GM18907 (cell line): ENCODE results near the gene OR52W1.
"Not testable (repeated sequence)": the region's sequence is repeated elsewhere in the genome, so short reads cannot be mapped to it uniquely, and the experiment has no call there.

Experiments used
- ATAC-seq: cut with Tn5 transposase; IDR thresholded peaks from one replicate; pipeline ENCODE4 v1.9.1; 2021; ENCODE audit warnings: mild to moderate bottlenecking, moderate library complexity; ENCODE audit not compliant: unreplicated experiment

OR52W1 gene

DNA sequence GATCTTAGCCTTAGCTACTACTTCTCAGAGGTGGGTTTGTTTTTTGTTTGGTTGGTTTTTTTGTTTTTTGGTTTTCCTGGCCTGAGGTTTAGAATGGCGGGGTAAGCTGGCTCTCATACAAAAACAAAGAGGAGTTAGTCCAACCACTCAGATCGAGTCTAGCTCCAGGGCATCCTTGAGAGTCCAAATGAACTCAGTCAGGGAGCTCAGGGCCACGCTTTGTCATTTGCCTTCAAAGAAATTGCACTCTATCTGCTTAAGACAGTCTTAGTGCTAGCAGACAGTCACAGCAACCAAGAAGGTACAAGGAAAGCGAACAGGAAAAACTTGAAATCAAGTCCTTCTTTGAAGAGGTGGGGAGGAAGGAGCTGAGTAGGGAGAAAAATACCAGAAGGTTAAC, 17.5 kb downstream of the OR52W1 start:
- ATAC-seq: no peak

DNA sequence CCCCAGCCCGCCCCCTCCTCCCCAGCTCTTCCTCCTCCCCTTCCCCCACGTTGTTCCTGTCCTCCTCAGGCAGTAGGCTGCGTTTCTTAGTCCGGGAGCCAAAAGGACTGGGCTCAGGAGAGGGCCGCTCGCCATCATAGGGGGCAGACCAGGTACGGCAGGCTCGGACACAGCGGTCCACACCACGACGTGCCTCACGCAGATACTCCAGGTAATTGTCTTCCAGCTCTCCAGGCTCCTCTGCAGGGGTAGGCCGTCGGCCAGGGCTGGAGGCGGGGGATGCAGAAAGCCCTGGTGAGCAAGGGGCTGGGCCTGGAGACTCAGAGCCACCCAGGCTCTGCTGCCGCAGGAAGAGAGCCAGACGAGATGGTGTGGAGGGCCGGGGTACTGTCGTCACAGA, 18.7 kb downstream of the OR52W1 start:
- ATAC-seq: no peak

DNA sequence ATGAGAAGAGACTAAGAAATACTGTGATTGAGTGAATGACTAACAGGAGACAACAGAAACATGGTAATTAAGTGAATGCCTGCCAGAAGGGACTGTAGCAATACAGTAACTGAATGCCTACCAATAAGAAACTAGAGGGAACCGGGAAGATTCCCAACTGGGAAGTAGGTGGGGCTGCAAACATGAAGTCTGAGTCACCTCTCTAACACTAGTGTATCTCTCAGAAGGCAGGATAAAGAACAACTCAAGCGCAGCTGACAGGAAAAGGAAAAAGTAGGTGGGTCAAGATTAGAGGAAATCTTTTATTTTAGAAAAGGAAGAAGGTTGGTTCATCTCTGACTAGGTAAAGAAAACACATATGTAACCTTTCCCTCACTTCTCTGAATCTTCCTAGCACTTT, 20.3 kb downstream of the OR52W1 start:
- ATAC-seq: no peak

DNA sequence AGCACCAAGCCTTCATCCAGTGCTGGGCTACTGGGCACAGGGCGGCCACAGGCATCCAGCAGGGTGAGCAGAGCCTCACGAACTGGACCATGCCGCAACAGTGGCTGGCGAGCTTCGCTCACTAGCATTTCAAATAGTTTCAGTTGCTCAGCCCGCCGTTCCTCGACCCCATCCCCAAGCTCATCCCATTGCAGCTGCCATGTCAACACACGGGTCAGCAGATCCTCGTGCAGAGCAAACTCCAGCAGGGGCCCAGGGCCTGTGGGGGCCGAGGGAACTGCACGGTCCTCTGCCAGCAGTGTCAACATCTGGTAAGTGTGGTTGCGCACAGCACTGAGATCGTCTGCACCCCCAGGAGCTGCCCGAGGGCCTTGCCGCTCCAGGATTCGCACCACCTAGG, 24.8 kb downstream of the OR52W1 start:
- ATAC-seq: no peak

DNA sequence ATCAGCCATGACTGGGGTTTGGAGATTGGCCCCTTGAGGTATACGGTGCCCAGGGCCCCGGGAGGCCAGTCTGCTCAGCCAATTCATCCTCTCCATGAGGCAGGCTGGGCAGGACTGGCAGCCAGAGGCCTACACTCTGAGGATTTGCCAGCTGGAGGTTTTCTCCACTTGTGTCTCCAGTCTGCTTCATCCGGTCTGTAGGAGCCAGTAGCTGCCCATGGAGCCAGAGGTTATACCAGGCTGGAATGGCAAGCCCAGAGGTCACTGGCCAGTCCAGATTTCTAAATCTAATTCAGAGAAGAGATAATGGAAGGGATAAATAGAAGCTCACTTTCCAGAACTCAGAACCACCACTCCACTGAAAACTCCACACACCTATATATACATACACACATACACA, 25.4 kb downstream of the OR52W1 start:
- ATAC-seq: no peak

DNA sequence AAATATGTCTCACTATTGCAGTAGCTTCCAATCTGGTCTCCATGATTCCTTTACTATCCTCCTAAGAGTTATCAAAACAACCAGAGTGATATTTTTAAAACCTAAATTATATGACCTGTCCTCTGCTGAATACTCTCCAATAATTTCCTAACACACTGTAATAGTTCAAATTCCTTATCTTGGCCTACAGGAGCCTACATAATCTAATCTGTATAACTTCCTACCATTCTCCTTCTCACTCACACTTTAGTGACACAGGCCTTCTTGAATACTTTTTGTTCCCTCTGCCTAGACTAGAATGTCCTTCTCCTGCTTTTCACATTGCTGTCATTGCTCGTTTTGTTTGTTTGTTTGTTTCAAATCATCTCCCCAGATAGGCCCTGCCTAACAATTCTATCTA, 26.0 kb downstream of the OR52W1 start:
- ATAC-seq: no peak

DNA sequence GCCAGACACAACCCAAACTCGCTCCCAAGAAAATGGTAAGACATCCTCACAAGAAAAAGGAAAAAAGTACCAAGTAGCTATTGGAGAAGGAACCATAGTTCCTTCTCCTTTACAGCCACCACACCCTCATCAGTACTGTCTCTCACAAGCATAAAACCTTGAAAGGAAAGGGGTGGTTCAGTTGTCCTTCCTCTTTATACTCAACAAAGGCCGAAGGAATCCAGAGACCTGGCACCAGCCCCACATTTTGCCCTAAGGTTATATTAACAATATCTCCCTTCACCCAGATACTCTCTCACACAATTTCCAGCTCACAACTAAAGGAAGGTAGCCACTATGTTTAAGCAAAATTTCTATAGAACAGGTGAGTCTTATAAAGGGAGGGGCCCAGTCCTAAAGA, 26.9 kb downstream of the OR52W1 start:
- no peak for ATAC-seq

DNA sequence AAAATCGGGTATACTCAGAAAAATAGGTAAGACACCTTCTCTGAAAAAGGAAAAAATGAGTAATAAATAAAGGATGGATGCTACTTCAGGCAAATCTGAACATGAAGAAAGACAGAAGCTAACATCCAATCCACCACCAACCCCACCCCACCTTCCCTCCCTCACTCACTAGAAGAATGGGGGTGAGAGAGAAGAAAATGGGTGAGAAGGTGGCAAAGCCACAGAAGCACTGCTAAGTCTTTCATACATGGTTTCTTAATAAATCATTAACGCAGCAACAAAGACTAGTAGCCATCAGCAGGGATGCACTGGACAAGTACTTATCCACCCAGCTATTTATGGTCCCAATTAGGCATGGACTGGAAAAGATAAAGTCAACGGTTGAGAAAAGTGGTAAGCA, 29.5 kb downstream of the OR52W1 start:
- no peak for ATAC-seq

DNA sequence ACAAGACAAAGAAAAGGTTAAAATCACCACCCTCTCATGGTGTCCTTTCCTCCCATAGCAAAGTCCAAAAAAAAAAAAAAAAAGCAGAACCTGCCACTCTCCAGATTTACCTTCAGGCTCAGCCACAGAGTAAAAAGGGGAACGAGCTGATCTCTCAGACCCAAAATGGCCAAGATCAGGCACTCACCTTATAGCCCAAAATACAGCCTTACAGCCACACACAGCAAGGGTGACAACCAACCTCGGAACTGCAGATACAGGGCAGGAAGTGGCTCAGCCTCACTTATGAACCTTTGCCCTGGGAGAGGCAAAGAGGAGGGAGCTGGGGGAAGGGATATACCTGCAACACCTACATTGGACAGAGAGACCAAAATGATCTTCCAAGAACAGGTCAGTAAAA, 30.9 kb downstream of the OR52W1 start:
- no peak for ATAC-seq

DNA sequence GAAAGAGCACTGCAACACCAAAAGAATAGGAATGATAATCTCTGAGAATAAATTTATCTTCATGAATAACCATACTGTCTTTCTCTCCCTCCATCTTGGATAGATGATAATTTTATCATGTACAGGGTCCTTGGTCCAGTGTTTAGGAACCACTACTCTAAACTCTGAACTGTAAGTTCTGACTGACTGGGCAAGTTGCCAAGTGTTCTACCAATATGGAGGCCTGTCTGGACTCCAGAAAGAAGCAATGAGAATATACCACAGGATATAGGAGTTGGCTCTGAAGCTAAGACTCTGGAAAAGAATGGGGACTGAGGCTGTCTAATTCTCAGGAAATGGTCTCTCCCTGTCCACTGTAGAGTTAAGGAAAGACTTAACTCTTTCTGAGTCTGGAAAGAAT, 33.9 kb downstream of the OR52W1 start:
- no peak for ATAC-seq

DNA sequence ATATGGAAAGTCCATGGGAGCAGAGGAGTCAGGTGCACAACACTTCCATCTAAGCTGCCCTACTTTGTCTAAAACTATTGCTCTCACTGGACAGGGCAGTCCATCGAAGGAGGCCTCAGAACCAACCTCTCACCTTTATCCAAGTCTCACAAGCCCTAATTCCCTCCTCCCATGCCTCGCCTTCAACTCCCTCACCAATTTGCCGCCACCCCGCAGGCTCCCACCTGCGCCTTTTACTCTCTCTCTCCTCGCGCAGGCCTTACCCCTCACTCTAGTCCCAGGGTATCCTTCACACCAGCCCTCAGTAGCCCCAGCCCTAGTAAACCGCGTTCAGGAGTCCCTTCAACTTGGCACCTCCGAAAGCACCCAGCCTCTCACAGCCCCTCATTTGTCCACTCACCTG, 35.0 kb downstream of the OR52W1 start:
- no peak for ATAC-seq

DNA sequence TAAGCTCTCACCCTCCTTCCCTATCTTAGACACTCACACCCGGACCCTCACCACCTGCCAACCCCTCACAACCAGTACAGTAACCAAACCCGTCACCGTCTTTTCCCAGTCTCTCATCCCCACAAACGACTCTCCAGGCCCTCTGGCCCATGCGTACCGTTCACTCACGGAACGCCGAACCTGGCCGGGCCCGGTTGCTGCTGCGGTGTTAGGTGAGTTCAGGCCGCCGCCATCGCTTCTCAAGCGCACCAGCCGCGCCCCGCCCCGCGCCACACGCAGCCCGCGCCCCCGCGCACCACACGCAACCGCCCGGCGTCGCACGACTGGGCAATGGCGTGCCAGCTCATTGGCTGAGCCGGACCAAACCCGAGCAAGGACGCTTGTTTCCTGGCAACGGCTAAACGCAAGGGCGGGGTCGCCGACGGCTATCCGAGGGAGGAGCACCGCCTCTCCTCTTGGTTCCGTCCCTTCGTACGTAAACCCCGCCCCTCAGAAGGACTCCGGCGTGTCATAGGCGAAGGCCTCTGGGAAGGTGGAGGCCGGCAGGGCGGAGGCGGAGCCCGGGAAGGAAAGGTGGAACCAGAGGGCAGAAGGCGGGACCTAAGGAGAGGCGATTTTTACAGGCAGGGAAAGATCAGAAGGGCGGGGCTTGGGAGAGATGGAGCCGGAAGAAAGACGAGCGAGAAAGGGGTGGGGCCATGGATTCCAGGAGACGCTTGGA, 35.5 kb downstream of the OR52W1 start, which contains the start of gene FHIP1B:
FHIP1B (minus strand) TSS at position 250 of the 721 bp plus-strand sequence. CDS start 10,120 bp downstream, outside the sequence.
- peak; percentile 97 for ATAC-seq

DNA sequence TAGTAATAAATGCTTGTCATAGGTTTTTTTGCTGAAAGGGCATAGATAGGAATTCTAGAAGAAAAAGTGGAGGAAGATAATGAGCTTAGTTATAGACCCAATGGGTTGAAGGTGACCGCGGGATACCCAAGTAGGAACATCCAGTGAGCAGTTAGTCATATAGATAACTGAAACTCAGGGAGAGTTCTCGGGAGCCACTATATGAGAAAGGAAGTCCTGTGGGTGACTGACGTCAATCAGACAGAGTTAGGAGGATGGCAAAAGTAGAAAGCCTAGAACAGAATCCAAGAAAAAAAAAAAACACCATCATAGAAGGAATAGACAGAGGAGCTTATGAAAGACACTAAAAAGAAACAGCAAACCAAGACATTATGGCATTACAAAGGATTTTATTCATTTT, 38.2 kb downstream of the OR52W1 start:
- ATAC-seq: no peak

DNA sequence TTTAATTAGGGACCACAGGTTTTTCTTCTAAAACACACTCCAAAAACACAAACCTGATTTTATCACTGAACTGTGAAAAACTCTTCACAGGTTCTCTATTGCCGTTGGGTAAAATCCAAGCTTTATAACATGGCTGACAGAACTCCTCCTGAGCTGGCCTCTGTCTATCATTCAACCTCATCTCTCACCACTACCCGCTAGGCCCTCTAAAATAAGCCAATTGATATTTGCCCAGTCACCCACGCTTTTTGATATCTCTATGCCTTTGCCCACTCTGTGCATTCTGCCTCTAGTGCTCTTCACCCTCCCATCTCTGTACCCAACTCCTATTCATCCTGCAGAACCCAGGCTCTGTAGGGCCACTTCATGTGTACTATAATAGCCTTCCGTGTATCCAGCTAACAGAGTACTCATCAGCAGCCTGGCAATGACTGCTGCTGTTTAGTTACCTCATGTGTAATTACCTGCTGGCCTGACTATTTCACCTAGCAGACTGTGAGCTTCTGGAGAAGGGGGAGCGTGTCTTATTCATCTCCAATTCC, 38.8 kb downstream of the OR52W1 start:
- ATAC-seq: no peak

DNA sequence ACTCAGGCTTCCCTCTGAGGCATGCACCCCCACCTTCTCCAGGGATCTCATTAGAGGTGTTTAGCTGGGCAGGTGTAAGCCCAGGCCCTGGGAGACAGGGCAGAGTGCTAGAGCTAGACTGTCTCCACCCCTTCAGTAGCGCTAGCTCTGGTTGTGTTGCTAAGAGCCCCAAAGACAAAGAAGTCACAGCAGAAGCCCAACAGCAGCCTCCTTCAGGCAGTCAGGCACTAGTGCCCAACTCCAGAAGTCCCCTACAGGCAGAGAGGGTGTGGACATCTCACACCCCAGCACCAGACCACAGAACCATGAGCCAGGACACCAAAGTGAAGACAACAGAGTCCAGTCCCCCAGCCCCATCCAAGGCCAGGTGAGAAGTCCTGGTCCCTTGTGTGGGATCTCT, 39.9 kb downstream of the OR52W1 start, which contains the start of gene CNGA4:
CNGA4 (plus strand) TSS at position 188 of the 400 bp plus-strand sequence; CDS start at position 306, 118 bp downstream.
- no peak for ATAC-seq

DNA sequence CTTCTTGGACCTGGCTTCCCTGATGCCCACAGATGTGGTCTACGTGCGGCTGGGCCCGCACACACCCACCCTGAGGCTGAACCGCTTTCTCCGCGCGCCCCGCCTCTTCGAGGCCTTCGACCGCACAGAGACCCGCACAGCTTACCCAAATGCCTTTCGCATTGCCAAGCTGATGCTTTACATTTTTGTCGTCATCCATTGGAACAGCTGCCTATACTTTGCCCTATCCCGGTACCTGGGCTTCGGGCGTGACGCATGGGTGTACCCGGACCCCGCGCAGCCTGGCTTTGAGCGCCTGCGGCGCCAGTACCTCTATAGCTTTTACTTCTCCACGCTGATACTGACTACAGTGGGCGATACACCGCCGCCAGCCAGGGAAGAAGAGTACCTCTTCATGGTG, 41.1 kb downstream of the OR52W1 start:
- ATAC-seq: no peak

DNA sequence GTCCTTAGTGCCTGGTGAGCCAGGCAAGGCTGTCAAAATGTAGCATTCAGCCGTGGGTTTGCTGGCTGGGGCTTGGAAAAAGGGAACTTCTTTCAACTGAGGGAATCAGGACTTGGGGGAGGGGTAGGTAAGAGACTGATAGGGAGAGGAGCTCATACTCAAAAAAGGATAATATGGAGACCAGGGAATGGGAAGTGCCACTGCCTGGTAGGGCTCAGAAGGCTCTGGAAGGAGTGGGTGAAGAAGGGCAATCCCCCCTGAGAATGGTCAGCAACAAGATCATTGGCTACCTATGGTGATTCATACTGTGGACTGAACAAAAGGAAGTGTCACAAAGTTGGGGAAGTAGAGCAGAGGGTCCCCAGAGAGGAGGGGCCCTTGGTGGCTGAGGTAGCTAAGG, 41.8 kb downstream of the OR52W1 start:
- no peak for ATAC-seq

DNA sequence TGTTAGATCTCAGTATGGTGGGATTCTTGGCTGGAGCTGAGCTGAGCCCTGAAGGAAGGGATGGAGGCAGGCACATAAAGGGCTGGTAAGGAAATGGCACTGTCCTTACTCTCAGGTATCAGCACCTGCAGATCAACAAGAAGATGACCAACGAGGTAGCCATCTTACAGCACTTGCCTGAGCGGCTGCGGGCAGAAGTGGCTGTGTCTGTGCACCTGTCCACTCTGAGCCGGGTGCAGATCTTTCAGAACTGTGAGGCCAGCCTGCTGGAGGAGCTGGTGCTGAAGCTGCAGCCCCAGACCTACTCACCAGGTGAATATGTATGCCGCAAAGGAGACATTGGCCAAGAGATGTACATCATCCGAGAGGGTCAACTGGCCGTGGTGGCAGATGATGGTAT, 42.3 kb downstream of the OR52W1 start:
- no peak for ATAC-seq

DNA sequence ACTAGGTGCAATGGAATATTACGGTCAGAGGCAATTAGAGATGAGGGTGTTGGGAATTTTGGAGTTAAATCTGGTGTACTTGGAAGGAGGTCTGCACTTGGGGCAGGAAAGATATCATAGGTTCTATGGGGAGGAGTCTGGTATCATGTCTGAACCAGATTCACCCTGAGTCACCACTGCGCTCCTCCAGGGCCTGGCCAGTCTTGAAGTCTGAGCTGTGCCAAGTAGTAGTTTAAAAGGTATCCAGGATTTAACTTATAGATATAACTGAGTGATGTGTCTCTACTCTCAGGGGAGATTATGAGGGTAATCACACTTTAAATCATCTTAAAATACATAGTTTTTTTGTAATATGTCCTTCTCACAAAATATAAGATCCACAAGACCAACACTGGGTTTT, 46.5 kb downstream of the OR52W1 start:
- no peak for ATAC-seq

DNA sequence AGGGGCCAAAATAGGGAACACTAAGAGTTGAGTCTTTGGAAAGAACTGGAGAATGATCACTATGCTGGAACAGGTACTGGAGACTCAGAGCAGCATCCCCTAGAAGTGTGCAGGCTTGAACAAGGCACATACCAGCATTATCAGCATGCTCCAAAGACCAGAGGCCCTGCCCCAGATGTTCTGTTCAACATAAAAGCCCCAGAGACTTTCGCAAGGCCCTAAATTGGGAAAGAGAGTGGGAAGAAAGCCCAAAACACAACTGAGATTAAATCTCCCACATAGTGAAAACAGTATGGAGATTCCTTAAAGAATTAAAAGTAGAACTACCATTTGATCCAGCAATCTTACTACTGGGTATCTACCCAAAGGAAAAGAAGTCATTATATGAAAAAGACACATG, 49.2 kb downstream of the OR52W1 start:
- ATAC-seq: no peak

DNA sequence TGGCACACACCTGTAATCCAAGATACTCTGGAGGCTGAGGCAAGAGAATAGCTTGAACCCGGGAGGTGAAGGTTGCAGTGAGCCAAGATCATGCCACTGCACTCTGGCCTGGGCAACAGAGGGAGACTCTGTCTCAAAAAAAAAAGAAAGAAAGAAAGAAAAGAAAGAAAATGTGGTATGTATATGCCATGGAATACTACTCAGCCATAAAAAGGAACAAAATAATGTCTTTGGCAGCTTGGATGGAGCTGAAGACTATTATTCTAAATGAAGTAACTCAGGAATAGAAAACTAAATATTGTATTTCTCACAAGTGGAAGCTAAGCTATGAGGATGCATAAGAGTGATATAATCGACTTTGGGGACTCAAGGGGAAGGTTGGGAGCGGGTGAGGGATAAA, 49.9 kb downstream of the OR52W1 start:
- not testable (repeated sequence) for ATAC-seq
